ENCODE data around the gene SNX21.

SNX21 gene

GRCh38 chr20:45880988-45881788, 47.6 kb downstream of the SNX21 start, which contains the start of gene ZSWIM1:
ZSWIM1 (plus strand) TSS chr20:45881227; CDS start chr20:45882593, 1,366 bp downstream.
- DNase-seq: peak; percentile 81

- no peak for DNase-seq
These were observed 49.0 kb downstream of the SNX21 start for GRCh38 chr20:45882469-45883099.

GRCh38 chr20:45883100-45883469, 49.5 kb downstream of the SNX21 start:
- no peak for DNase-seq

- no peak for DNase-seq
These were observed 53.2 kb downstream of the SNX21 start for GRCh38 chr20:45886590-45887345.

GRCh38 chr20:45887346-45887715, 53.7 kb downstream of the SNX21 start, which contains the start of gene SPATA25:
SPATA25 (minus strand) TSS chr20:45887622; CDS start chr20:45887590, 32 bp downstream.
- no peak for DNase-seq

GRCh38 chr20:45888681-45889080, 55.1 kb downstream of the SNX21 start:
- no peak for DNase-seq

GRCh38 chr20:45890077-45890984, 56.7 kb downstream of the SNX21 start:
- DNase-seq: peak; percentile 92

- peak; percentile 99 for DNase-seq
These were observed 57.7 kb downstream of the SNX21 start, which contains the start of the genes CTSA and NEURL2 for GRCh38 chr20:45890985-45891983. CTSA (plus strand) TSS chr20:45891335; CDS start chr20:45891569, 234 bp downstream. NEURL2 (minus strand) TSS chr20:45891208; CDS start chr20:45890991, 217 bp downstream.

GRCh38 chr20:45892049-45892825, 58.6 kb downstream of the SNX21 start:
- DNase-seq: no peak
